HG02870 (cell line): ENCODE data around the gene THAP9.
"Not testable (repeated sequence)": the region's sequence is repeated elsewhere in the genome, so short reads cannot be mapped to it uniquely, and the experiment has no call there.

Experiments
- ATAC-seq: cut with Tn5 transposase; IDR thresholded peaks from one replicate; pipeline ENCODE4 v1.9.1; 2021; ENCODE audit warnings: mild to moderate bottlenecking, moderate library complexity; ENCODE audit not compliant: unreplicated experiment

The THAP9 gene

GRCh38 chr4:82891707-82892466 is 8.6 kb upstream of the THAP9 start:
- ATAC-seq: no peak

DNA sequence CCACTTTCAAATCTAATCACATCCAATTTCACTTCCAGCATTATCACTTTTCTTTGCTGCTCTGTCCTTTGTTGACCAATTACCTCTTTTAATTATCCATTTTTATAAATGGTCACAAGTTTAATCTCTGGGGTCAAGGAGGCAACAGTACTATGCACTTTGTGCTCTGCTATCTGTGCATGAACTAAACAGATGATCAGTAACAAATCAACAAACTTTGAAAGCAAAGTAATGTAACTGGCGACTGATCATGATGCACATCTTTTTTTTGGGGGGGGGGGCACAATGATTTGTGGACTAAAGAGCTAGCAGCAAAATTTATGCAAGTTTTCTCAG is 8.1 kb upstream of the THAP9 start:
- ATAC-seq: no peak

DNA sequence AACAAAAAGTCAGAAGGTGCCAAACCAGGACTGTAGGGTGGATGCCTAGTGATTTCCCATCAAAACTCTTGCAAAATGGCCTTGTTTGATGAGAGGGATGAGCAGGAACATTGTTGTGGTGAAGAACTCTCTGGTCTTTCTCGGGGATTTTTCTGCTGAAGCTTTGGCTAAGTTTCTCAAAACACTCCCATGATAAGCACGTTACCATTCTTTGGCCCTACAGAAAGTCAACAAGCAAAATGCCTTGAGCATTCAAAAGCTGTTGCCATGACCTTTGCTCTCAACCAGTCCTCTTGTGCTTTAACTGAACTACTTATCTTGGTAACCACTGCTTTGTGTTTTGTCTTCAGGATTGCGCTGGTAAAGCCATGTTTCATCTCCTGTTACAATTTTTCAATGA is 6.6 kb upstream of the THAP9 start:
- ATAC-seq: no peak

- ATAC-seq: no peak
These were observed 3.8 kb upstream of the THAP9 start for GRCh38 chr4:82896755-82897154.

GRCh38 chr4:82898322-82899243 is 2.0 kb upstream of the THAP9 start:
- ATAC-seq: no peak

- ATAC-seq: no peak
These were observed 1.0 kb upstream of the THAP9 start for GRCh38 chr4:82899374-82900065.

- ATAC-seq: peak; percentile 3
These were observed 497 bp upstream of the THAP9 start for GRCh38 chr4:82900066-82900410.

DNA sequence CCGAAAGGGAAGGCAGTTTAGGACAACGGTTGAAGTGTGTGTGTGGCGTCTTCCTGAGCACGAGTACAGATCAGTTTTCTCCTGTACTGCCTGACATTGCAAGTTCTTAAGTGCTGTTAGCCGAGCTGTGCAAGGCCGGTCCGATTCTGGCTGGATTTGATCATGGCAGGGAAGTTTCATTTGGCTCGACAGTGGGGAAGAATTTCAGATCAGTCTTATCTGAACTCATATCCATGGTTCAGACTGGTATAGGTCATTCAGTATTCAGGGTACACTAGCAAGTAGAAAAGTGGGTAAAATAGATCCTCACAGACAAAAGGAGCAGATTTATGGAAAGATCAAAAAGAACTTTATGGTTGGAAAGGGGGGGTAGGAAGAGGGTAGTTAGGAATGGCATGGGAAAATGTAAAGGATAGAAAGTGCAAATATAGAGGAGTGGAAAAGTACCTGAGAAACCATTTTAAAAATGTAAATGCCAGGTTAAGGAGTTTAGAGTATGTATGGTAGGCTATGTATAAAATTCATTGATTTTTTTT is 716 bp downstream of the THAP9 start:
- ATAC-seq: no peak

DNA sequence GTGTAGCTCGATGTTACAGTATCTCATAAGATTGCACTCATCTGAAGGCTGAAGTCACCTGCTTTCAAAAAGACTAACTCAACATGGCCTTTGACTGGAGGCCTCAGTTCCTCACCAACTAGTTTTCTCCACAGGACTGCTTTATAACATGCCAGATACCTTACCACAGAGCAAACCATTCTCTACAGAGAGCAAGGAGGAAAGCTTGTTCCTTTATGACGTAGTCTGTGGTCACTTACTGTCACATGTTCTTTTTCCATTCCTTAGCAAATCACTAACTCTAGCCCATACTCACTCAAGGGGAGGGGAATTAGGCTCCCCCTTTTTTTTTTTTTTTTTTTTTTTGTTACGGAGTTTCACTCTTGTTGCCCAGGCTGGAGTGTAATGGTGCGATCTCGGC is 3.2 kb downstream of the THAP9 start:
- no peak for ATAC-seq

DNA sequence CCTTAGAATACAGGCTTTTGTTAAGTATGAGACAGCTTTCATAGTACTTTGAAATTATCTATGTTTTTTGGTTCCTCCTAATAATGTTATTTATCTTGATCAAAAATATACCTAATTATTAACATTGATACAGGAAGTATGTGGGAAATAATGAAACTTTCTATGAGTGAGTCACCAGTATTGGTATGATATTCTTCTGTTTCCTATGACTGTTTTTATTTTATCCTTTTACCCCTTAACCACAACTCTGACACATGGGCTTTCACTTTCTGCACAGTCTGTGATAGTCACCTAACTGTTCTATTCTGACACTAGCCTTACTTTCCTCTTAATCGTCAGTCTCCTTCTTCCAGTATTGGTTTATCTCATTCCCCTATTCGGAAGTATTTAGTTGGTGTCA is 4.7 kb downstream of the THAP9 start:
- peak; percentile 52 for ATAC-seq

DNA sequence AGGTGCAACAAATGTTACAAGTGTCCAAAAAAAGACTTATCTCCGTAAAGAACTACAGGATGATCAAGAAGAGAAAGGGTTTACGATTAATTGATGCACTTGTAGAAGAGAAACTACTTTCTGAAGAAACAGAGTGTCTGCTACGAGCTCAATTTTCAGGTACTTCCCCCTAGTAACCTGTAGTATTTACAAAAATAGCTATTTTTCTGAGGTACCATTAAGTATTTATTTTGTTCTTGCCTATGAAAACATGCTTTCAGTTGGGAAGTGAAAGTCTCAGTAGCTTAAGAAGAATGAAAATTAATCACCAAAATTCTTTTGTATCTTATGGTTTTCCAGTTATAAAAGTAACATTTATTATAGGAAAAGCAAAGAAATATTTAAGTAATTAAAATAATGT is 5.9 kb downstream of the THAP9 start:
- peak; percentile 55 for ATAC-seq

GRCh38 chr4:82909326-82909725 is 8.8 kb downstream of the THAP9 start:
- ATAC-seq: no peak

GRCh38 chr4:82913305-82913704 is 12.8 kb downstream of the THAP9 start:
- no peak for ATAC-seq

DNA sequence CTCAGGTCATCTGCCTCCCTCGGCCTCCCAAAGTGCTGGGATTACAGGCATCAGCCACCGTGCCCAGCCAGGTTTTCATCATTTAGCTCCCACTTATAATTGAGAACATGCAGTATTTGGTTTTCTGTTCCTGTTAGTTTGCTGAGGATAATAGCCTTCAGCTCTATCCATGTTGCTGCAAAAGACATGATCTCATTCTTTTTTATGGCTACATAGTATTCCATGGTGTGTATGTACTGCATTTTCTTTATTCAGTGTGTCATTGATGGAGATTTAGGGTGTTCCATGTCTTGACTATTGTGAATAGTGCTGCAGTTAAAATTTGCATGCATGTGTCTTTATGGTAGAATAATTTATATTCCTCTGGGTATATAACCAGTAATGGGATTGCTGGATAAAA is 13.4 kb downstream of the THAP9 start:
- ATAC-seq: not testable (repeated sequence)

GRCh38 chr4:82918091-82918490 is 17.6 kb downstream of the THAP9 start:
- no peak for ATAC-seq

GRCh38 chr4:82919386-82919785 is 18.9 kb downstream of the THAP9 start:
- ATAC-seq: no peak

- no peak for ATAC-seq
These were observed 21.3 kb downstream of the THAP9 start for GRCh38 chr4:82921795-82922194.

- ATAC-seq: no peak
These were observed 30.6 kb downstream of the THAP9 start for GRCh38 chr4:82930848-82931755.

DNA sequence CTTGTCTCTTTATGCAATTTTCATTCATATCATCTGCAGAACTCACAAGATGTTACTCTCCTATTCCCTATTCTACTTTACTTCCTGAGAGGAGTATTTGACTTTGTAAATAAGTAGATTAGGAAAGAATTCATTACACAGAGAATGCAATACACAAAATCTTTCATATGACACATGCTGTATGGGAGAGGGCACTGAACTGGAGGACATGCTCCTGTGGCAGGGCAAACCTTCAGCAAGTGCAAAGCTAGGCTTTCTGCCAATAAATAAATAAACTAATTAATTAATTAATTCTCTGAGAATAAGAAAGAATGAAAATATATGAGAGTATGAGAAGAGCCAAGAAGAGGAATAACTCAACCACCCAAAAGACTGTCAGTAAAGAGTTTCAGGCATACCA is 33.9 kb downstream of the THAP9 start:
- ATAC-seq: no peak

DNA sequence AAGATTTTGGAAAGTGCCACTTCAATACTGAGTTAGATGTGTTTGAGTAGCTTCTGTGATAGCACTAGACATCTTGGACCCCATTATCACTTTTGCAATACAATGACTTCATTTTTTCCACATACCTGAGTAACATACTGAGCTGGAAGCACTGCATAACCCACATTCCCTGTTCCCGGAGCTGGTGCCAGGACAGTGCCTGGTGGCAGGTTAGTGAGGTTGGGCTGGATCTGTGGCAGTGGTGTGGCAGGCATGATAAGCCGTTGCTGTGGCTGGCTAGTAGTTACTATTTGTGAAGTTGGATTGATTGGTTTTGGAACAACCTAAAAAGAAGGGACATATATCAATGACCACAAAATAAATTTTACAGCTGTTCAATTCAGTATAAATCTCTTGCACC is 38.9 kb downstream of the THAP9 start:
- no peak for ATAC-seq
